RWPE2 (cell line): ENCODE measurements around the gene ITPRIPL2.
A peak's percentile ranks its signal among the peaks of the same experiment; 100 is the strongest.

Source experiments
- ATAC-seq: fragments of 200-7000 bp; cut with Tn5 transposase; 3 replicates; pipeline ENCODE4 v1.9.1; 2021; ENCODE audit warnings: low read depth
- DNase-seq: peaks from one replicate; pipeline ENCODE4 v3.0.0-alpha.2; 2020; ENCODE audit warnings: low spot score
- H3K27ac ChIP-seq: fragments of 450-650 bp; 2 replicates; pipeline ENCODE4 v1.5.1; 2017; ENCODE audit warnings: mild to moderate bottlenecking; ENCODE audit not compliant: poor library complexity, severe bottlenecking
- H3K27me3 ChIP-seq: fragments of 250-450 bp; sonication (Bioruptor Pico); 2 replicates; pipeline ENCODE4 v1.5.1; 2021; ENCODE audit warnings: mild to moderate bottlenecking, moderate library complexity; ENCODE audit not compliant: insufficient read depth, poor library complexity, severe bottlenecking
- H3K36me3 ChIP-seq: fragments of 250-450 bp; sonication (Bioruptor Pico); 2 replicates; pipeline ENCODE4 v1.5.1; 2020; ENCODE audit warnings: low read depth, mild to moderate bottlenecking, moderate library complexity
- H3K4me1 ChIP-seq: fragments of 250-450 bp; sonication (Bioruptor Pico); 2 replicates; pipeline ENCODE4 v1.5.1; 2021; ENCODE audit warnings: mild to moderate bottlenecking, moderate library complexity; ENCODE audit not compliant: insufficient read depth, poor library complexity, severe bottlenecking
- H3K4me3 ChIP-seq: fragments of 250-450 bp; sonication (Bioruptor Pico); 2 replicates; pipeline ENCODE4 v1.5.1; 2021; ENCODE audit warnings: mild to moderate bottlenecking, moderate library complexity; ENCODE audit not compliant: severe bottlenecking
- H3K9me3 ChIP-seq: fragments of 250-450 bp; sonication (Bioruptor Pico); 2 replicates; pipeline ENCODE4 v1.5.1; 2021; ENCODE audit warnings: mild to moderate bottlenecking, moderate library complexity; ENCODE audit not compliant: severe bottlenecking
- TF ChIP-seq, protein P1 (sequence below): fragments of 450-650 bp; IDR thresholded peaks from one replicate; pipeline ENCODE4 v1.5.1; 2017; ENCODE audit warnings: mild to moderate bottlenecking, moderate library complexity; ENCODE audit not compliant: poor library complexity, severe bottlenecking

Gene ITPRIPL2

DNA sequence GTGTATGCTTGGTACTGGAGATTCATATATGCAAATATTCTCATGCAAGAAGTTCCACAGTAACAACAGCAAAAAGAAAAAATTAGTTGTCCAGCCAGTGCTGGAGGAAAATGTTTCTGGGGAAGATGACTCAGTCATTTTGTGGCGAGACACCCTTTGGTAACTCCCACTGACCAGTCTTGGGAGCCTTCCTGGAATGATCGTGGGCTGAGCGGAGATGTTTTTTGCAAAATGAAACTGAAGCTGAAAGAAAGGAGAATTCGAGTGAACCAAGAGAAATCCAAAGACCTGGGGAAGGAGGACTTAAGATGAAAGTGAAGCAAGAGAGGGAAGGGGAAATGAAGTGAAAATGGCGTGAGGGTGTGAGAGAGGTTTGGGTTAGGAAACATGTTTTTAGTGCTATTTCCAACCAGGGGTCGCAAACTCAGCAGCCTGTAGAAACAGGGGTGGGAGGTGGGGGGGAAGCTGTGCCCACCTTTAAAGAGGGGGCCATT lies 5.2 kb downstream of the ITPRIPL2 start:
- Histone ChIP-seq H3K27me3 (no peaks in the 10 kb centered on the region), H3K36me3 (peaks cover 21% of the 10 kb centered on the region), H3K4me3 (peak overlapping the region; percentile 16), H3K9me3 (no peaks in the 10 kb centered on the region), H3K4me1 (peaks cover 71% of the 10 kb centered on the region), H3K27ac (peak overlapping the region; percentile 95)
- ATAC-seq (peak; percentile 58), DNase-seq (no peak)
- TF ChIP-seq, protein P1, sequence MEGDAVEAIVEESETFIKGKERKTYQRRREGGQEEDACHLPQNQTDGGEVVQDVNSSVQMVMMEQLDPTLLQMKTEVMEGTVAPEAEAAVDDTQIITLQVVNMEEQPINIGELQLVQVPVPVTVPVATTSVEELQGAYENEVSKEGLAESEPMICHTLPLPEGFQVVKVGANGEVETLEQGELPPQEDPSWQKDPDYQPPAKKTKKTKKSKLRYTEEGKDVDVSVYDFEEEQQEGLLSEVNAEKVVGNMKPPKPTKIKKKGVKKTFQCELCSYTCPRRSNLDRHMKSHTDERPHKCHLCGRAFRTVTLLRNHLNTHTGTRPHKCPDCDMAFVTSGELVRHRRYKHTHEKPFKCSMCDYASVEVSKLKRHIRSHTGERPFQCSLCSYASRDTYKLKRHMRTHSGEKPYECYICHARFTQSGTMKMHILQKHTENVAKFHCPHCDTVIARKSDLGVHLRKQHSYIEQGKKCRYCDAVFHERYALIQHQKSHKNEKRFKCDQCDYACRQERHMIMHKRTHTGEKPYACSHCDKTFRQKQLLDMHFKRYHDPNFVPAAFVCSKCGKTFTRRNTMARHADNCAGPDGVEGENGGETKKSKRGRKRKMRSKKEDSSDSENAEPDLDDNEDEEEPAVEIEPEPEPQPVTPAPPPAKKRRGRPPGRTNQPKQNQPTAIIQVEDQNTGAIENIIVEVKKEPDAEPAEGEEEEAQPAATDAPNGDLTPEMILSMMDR, result no peak

DNA sequence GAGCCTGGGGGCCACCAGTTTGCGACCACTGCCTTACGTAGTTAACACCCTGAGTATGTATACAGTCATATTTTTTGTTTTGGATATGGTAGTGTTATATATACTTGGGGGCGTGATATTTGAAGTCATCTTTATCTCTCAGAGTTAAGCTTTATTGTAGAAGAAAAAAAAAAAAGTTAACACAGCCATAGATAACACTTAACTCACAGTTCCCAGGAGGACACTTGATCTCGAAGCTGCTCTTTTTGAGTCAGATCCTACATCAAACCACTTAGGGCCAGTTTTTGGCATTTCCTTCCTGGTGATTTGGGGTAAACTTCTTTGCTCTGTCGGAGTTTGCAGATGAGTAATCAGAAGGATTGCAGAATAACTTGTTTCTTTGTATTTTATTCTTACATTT lies 5.8 kb downstream of the ITPRIPL2 start:
- Histone ChIP-seq H3K36me3 (peaks cover 21% of the 10 kb centered on the region), H3K9me3 (no peaks in the 10 kb centered on the region), H3K4me1 (peaks cover 71% of the 10 kb centered on the region), H3K27ac (peak overlapping the region; percentile 95), H3K27me3 (no peaks in the 10 kb centered on the region), H3K4me3 (no peak overlapping the region)
- ATAC-seq (peak; percentile 44; the same call in 2 of the 3 replicates), DNase-seq (no peak)
- TF ChIP-seq, protein P1, result no peak

DNA sequence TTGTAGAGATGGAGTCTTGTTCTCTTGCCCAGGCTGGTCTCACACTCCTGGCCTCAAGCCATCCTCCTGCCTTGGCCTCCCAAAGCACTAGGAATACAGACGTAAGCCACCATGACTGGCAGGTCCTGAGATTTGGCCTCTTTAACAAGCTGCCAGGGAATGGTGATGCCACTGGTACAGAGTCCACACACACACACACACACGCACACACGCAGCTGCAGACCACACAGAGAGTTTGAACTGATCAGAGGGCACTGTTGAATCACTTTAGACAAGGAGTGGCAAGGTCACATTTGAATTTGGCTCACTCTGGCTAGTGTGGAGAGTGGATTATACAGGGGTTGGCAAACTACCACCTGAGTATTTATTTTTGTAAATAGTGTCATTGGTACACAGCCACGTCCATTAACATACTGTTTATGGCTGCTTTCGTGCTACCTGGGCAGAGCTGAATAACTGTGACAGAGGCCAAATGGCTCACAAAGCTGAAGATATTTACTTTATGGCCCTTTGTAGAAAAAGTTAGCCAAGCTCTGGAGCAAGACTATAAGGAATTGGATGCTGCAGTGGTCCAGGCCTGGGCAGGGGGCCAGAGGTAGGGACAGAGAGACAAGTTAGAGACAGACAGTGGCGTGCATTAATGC lies 9.9 kb downstream of the ITPRIPL2 start:
- DNase-seq, result no peak
- Histone ChIP-seq H3K36me3 (peaks cover 4% of the 10 kb centered on the region; the same call in 1 of the 2 replicates), H3K27me3 (no peaks in the 10 kb centered on the region), H3K27ac (no peak overlapping the region), H3K4me1 (peaks cover 32% of the 10 kb centered on the region), H3K4me3 (no peak overlapping the region), H3K9me3 (no peaks in the 10 kb centered on the region)
- TF ChIP-seq, protein P1, result no peak
- ATAC-seq, result no peak

DNA sequence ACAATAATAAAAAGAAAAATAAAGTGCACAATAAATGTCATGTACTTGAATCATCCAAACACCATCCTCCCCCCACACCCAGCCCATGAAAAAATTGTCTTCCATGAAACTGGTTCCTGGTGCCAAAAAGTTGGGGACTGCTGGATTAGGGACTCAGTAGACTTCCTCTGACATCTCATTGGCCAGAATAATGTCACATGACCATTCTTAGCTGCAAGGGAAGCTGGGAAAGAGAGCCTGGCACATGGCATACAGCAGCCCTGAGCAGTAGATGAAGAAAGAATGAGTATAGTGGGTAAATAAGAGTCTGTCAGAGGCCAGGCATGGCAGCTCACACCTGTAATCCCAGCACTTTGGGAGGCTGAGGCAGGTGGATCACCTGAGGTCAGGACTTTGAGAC lies 12.5 kb downstream of the ITPRIPL2 start:
- Histone ChIP-seq H3K9me3 (no peaks in the 10 kb centered on the region), H3K36me3 (no peaks in the 10 kb centered on the region), H3K27ac (no peak overlapping the region), H3K4me3 (no peak overlapping the region), H3K4me1 (peaks cover 21% of the 10 kb centered on the region), H3K27me3 (no peaks in the 10 kb centered on the region)
- TF ChIP-seq, protein P1, result no peak
- ATAC-seq, result no peak
- no peak for DNase-seq

DNA sequence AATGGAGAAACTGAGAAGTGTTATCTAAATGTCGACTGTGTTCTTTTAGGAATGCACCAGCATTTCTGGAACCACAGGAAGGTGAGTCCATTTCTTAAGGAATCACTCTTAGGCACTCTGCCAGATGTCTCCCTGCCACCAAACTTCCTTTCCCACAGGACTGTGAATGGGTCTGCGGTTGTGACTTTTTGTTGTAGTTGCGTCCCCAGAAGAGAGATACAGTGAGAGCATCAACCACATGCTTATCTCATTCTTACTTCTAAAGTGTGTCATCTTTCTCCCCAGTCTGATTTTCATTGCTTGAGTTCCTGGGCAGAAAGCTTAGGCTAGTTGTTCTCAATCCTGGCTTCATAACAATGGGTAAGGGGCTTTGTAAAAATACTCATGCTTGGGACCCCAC lies 13.4 kb downstream of the ITPRIPL2 start:
- no peaks in the 10 kb centered on the region for H3K27me3 ChIP-seq
- DNase-seq (no peak), ATAC-seq (no peak)

More for the DNA sequence above, 13.4 kb downstream of the ITPRIPL2 start:
- no peak overlapping the region for H3K4me3 ChIP-seq
- TF ChIP-seq, protein P1, result no peak
- H3K27ac ChIP-seq, result no peak overlapping the region
- peaks cover 16% of the 10 kb centered on the region for H3K4me1 ChIP-seq
- H3K36me3 ChIP-seq, result no peaks in the 10 kb centered on the region
- no peaks in the 10 kb centered on the region for H3K9me3 ChIP-seq
